Measurements from ENCODE around the gene LYZL2.
"Not testable (repeated sequence)": the region's sequence is repeated elsewhere in the genome, so short reads cannot be mapped to it uniquely, and the experiment has no call there.

Gene LYZL2

DNA sequence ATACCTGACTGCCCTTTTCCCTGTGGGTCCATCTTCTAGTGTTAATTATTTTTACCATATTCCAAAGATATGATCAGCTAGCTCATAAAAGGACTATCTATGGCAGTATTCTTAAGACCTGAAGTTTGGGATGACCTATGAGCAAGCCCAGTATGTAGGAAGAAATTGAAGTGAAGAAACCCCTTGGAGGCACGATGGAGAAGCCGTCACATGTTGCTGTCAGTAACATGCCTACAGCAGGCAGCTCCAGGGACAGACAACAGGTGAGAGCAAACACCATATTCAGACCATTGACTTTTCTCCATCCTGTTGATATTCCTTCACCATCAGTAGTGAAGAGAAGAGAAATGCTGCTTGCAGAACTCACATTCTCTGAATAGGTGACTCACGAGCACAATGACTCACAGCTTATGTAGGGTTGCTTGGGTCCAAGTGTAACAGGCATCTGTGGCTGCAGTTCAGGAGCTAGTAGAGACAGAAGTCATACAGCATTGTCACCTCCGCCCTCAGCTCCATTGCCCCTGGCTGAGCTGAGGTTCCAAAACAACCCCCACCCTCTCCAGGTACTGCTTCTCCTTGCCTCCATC is 8.4 kb upstream of the LYZL2 start:
- no peak for DNase-seq

DNA sequence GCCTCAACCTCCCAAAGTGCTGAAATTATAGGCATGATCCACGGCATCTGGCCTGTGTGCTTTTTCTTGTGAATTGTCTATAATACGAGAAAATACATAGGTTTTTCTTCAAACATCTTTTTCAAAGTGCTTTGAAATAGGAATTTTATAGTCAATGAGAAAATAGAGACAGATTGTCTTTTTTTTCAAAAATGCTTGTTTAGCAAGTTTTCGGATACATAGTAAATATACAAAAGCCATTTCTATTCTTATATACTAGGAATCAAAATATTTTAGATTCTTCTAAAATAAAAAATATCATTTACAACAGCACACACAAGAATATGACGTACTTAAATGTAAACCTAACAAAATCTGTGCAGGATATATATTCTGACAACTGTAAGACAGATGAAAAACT is 1.6 kb upstream of the LYZL2 start:
- DNase-seq, result no peak

DNA sequence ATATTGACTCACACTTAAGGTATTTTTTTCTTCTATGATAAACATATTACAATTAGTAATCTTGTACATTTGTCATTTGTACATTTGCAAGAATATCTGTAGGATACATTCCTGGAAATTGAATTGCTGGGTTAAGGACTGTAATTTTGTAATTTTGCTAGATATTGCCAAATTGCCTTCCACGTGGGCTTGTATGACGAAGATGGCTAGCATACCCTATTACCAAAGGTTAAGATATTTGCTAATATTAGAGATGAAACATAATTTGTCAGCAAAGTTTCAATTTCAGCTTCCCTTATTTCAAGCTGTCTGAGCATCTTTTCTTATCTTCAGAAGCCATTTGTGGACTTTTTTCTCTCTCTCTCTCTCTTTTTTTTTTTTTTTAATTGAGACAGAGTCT is 1.0 kb upstream of the LYZL2 start:
- DNase-seq, result no peak

DNA sequence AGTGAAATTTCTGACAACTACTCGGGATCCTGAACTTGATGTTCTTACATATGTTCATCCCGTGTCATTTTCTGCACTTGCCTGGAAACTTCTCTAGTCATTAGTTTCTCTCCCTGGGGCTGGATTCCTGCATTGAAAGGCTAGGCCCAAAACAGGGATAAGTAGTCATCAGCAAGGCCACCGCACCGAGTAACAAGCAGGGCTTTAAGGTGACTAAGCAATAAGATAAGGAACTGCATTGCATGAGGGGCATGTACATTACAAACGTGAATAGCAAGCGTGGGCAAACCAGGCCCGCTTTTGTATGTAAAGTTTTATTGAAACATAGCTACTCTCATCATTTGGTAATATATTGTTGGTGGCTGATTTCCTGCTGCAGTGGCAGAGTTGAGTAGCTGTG is 977 bp downstream of the LYZL2 start:
- not testable (repeated sequence) for DNase-seq

DNA sequence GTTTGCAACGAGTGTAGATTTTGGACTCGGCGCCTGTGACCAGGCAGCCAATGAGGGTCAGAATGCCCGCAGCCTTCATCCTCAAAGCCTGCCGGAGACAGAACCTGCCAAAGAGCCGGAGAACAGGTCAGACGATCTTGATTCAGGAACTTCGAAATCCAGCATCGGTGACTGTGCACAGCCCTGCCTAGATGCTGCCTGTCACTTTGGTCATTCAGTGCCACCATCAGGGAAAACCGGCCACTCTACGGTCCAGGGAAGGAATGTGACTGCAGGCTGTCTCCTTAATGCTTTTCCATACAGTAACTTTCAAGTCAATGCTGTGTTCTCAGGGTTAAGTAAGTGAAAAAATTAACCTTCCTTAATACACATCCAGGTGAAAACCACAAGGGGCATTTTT is 2.7 kb downstream of the LYZL2 start:
- DNase-seq, result not testable (repeated sequence)

DNA sequence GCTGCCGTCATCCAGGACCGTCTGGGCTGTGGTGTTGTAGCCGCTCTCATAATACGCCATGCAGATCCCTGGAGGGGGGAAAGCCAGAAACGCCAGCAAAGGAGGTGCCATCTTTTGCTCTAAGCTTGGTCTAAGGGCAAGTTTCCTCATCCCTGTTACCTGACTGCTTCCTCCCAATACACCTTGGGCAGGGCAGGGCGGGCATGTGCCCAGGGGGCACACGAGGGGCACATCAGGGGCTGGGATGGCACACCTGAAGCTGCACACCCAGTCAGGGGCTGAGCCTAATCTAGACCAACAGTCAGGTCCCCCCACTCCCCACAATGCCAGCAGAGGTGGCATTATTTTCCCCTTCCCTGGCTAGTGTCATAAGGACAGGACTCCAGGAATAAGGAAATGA is 3.4 kb downstream of the LYZL2 start:
- not testable (repeated sequence) for DNase-seq

DNA sequence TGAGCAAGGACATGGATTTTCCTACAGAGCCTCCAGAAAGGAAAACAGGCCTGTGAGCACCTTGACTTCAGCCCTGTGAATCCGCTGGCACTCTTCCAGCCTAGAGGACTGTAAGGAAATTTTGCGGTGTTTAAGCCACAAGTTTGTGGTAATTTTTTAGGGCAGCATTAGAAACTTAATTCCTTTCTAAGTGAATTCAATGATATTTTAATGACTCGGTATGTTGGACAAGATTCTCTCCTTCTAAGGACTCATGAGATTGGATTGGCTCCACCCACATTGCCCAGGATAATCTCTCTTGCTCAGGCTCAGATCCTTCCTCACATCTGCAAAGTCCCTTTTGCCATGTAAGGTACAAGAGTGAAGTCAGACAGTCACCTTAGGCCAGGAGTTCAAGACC is 4.5 kb downstream of the LYZL2 start:
- DNase-seq, result no peak

DNA sequence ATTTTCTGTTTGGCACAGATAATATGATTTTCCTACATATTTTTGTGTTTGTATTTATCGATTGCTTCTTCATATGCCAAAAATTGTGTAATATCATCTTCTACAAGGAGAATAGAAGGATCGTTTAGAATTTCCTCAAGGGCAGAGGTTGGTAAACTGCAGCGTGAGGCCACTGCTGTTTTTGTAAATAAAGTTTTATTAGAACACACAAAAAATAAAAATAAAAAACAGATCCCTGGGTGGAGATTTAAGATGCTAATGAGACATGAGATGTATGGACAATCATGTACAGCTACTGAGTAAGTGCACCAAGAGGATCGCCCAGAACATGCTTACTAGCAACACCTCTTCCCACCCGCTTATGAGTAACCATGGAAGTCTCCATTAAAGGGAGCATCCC is 9.6 kb downstream of the LYZL2 start:
- no peak for DNase-seq

DNA sequence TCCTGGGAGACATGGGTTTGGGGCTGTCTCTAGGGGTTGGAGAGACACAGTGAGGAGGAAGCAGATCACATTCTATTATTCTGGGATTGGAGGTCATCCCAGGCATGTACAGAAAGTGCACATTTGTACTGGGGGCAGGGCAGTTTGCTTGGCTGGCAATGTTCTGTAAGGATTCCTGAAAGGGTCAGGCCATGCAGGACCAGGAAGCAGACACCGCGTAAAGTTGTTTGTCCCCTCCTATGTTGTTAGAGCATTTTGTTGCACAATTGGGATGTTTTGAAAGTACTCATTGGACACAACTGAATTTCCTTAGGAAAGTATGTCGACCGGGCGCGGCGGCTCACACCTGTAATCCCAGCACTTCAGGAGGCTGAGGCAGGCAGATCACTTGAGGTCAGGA is 12.5 kb downstream of the LYZL2 start:
- DNase-seq, result no peak

DNA sequence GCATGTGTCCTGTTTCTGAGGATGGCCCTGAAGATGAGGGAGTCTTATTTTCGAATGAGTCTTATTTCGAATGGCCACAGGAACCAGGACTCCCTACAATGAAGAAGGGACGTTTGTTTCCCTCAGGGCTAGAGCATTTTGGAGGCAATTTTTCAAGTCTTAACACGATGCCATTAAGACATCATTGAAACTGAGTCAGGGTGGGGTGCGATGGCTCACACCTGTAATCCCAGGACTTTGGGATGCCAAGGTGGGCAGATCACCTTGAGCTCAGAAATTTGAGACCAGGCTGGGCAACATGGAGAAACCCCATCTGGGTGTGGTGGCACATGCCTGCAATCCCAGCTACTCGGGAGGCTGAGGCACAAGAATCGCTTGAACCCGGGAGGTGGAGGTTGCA is 18.5 kb downstream of the LYZL2 start:
- DNase-seq, result not testable (repeated sequence)

DNA sequence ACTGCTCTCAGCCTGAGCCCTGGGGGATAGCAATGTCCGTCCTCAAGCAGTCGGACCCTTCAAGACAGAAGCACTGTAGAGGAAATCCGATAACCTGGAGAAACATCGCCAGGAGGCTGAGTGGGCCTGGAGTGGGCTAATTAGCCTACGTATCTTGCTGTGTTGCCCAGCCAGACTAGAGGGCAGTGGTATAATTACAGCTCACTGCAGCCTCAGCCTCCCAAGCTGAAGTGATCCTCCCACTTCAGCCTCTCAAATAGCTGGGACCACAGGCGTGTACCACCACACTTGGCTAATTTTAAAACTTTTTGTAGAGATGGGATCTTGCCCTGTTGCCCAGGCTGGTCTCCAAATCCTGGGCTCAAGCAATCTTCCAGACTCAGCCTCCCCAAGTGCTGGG is 21.7 kb downstream of the LYZL2 start:
- DNase-seq, result no peak

DNA sequence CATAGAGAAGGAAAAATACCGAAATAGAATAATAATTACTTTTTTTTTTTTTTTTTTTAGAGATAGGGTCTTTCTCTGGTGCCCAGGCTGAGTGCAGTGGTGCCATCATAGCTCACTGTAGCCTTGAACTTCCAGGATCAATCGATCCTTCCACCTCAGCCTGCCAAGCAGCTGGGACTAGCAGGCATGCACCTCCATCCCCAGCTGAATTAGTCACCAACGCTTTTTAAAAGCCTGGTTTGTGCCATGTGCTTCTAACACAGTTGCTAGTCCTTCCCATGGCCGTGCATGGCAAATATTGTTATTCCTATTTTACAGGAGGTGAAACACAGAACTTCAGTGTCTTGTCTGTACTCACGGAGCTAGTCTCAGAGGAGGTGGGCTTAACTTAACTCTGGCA is 23.2 kb downstream of the LYZL2 start:
- no peak for DNase-seq

DNA sequence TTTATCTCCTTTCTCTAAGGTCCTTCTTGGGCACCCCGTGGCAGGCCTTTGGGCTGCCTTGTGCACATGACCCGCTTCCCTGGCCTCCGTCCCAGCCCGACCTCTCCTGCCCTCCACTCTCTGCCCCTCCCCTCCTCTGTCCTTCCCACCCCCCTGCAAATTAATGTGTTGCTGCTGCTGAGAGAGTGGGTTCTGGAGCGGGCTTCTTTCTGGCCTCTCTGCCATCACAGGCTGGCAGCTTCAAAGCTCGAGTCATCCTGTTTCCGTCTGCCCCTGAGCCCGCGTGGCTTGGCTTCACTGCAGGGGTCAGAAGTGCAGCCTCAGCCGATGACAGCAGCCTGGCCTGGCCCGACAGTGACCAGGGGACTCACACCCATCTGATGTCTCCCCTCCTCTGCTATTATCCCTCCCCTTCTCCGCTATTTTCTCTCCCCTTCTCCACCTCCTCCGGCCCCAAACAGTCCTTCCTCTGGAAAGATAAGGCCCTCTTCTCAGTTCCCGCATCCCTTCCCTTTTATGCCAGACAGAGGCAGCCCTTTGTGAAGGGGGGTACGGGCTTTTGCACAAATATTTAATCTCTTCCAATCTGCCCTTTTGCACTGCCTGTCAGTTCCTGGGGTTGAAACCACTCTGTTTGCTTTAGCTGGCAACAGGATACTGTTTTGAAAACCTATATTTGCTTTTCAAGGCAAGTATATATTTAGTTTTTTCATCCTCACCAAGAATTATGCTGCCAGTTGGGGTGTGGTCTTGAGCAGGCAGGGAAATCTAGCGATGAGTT is 24.0 kb downstream of the LYZL2 start:
- not testable (repeated sequence) for DNase-seq

DNA sequence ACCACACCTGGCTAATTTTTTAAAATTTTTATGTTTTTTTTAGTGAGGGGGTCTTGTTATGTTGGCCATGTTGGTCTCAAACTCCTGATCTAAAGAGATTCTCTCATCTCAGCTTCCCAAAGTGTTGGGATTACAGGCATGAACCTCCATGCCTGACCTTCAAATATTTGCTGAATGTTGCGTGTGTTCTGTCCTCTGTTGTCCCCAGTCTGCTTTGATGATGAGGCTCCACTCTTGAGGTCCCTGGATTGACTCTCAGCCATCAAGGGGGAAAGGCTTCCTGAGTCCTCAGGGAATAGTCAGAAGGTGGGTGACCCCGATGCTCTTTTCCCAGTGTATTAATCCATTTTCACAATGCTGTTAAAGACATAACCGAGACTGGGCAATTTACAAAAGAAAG is 26.0 kb downstream of the LYZL2 start:
- no peak for DNase-seq

DNA sequence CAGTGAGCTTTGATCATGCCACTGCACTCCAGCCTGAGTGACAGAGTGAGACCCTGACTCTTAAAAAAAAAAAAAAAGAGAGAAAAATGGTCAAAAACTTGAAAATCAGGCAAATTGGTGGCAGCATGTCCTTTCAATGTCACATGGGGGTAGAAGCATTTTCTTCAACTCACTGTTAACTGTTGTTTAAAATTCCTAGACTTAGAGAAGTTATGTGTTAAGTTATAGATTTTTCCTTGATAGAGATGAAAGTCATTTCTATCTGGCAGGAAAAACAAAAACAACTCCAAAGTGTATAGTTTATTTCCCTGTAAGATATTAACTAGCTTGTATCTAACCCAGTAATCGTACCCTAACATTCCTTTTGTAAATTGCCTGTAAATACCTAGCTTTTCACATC is 26.8 kb downstream of the LYZL2 start:
- DNase-seq, result no peak

DNA sequence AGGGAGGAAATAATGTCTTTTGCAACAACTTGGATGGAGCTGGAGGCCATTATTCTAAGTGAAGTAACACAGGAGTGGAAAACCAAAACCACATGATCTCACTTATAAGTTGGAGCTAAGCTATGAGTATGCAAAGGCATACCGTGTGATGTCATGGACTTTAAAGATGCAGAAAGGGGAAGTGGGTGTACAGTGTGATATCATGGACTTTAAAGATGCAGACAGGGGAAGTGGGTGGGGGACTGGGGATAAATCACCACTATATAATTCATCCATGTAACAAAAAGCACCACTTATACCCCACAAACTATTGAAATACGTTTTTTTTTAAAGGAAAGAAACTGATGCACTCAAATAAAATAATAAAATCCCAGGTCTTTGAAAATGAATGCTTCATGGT is 29.5 kb downstream of the LYZL2 start:
- peak; percentile 10 for DNase-seq

DNA sequence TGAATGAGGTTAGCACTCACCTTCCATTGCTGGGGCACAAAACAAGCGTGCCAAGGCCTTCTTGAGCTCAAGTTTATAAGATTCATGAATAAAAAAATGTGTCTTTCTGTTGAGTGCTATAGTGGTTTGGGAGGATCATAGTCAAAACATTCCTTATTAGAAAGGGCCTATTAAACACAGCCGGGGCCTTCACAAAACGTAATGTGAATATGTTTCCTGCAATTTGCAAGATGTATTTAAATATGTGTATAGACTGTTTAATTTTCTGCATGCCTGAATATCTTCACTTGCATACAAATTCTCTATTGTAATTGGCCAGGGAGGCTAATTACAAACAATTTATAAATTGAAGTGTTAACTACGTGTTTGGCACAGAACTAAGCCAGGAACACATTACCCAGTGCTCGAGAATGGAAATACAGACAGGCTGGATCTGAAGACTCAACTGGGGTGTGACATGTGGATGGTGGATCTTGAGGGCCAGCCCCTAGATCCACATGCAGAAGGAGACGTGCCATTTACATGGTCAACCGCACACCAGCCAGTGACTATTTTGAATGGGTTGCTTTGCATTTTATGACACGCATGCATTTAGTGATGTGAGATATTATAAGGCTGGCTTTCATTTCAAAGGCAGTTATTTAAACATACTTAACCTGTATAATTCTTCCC is 31.3 kb downstream of the LYZL2 start:
- no peak for DNase-seq

DNA sequence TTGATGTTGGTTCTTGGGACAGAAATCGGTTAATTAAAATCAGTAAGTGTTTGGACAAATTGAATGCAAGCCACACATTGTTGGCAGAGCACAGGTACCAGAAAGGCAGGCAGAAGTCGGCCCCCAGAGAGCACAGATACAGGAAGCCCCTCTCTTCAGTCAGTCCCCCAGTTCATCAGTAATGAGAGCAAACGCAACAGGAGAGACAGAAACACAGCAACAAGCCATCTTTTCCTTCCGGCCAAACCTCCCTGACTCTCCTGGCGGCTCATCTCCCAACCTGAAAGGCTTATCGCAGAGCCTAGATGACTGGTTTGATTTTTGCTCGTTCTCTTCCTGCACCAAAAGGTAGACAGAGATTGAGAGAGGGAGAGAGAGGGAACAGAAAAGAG is 32.1 kb downstream of the LYZL2 start:
- DNase-seq, result not testable (repeated sequence)

DNA sequence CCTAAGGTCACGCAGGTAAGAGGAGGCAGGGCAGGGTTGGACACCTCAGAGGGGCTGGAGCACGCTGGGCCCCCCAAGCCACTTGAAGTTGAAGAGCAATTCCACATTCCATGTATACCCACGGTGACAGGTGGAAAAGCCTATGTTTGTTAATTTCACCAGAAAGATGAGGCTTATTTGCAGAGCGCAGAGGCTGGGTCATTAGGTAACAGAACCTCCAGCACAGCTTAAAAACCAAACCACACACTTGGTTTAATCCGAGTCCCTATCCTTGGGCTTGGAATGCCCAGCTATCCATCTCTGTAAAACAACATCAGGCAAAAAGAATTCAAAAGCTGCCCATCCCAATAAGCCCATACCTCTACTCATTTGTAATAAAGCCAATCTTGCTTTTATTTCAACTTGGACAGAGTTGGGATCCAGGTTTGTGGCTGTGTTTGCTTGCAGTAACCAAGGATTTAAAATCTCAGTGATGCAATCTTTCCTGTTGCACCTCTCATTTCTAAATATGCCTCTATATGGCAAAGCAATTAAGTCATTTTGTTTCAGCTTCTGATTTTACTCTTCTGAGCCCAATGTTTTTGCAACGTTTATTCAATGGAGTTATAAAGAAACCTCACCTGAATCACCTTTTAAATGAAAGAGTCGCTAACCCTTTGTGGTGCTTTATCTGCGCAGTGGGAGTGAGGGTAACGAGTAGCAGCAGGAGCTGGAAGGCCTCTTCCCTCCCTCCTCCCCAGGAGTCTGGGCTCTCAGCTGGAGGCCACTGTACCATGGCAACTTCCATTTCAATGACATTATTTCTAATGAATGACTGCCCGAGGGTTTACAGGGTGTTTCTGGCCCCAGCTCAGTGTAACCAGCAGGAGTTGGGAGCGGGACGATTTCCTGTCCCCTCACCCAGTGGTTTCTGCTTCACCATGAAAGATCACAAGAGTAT is 32.8 kb downstream of the LYZL2 start:
- DNase-seq, result not testable (repeated sequence)

DNA sequence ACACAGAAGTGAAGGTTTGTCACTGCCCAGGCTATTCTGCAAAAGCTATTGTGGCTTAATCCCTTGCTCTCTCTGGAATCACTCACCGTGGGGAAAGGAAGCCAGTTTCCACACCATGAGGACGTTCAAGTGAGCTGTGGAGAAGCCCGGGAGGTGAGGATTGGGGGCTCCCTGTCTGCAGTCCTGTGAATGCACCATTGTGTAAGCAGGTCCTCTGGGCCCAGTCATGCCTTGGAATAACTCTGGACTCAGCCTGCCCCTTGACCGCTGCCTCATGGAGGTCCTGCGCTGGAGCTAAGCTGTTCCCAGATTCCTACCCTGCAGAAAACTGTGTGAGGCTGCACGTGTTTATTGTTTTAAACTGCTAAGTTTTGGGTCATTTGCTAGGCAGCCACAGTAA is 33.5 kb downstream of the LYZL2 start:
- no peak for DNase-seq

DNA sequence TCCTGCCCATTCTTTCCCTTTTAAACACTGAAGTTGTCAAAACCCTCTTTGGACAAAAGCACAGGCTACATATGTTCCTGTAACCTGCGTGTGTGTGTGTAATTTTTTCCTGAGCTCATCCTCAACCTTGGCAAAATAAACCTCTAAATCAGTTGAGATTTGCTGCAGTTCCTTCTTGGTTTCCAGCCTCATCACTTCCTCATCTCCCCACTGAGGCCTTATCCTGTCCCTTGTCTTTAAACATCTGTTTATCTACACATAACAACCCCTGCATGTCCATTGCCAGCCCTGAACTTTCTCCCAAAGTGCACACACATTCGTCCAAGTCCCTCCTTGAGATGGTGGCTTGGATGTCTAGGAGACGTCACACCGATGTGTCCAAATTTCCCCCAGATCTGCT is 35.5 kb downstream of the LYZL2 start:
- no peak for DNase-seq

DNA sequence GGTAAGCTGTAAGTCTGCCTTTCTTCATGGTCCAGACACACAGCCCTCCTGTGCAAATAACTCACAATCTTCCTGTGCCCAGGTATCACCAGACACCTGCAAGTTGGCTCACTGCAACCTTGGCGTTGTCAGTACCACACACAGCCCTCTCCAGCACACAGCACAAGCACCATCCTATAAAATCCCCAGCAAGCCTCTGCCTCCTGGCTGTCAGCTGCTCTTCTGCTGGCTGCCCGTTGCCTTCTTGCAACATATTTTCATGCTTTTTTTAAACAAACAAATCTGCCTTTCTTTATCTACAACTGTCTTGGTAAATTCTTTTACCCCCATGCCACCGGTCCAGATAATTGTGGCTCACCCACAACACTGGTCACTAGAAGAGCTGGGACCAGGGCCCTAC is 36.8 kb downstream of the LYZL2 start:
- not testable (repeated sequence) for DNase-seq

DNA sequence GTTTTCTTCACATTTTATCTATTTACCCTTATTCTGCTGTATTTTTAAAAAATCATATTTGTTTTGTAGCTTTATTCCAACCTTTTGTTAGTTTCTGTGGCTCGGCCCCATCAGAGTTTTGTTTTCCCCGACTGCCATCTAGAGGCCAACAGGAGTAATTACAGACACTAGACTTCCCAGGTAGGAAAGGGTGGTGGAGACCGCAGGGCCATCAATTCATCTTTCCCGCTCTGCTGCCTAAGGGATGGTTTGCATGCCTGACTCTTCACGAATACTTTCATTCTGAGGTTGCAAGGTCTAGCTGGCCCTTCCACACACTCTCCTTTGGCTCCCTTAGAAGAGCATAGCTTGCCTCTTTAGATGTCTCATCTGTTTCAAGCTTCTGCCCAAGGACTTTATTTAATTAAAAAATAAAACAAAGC is 38.3 kb downstream of the LYZL2 start:
- peak; percentile 67 for DNase-seq
